K562 (cell line): ENCODE results near the gene CRCP. TPM values are rescaled to one million over a fixed set of nuclear protein-coding genes. Genes with fewer than 3 reads are reported as not detected.

Experiments used
- ATF7 ChIP-seq: fragments of 450-650 bp; IDR thresholded peaks from 2 replicates; pipeline ENCODE4 v1.7.1; 2014; ENCODE audit warnings: mild to moderate bottlenecking, moderate library complexity
- HDAC1 ChIP-seq, 2 experiments: fragments of 450-650 bp; IDR thresholded peaks; 2 replicates each; pipeline ENCODE4 v1.6.1; 2016 to 2017; ENCODE audit warnings: inconsistent platforms in 1 of 2, mild to moderate bottlenecking in 1 of 2, moderate library complexity in 1 of 2
- HDAC2 ChIP-seq: fragments of 450-650 bp; IDR thresholded peaks from 2 replicates; pipeline ENCODE4 v1.6.1; 2016; ENCODE audit warnings: mild to moderate bottlenecking
- KDM1A ChIP-seq, 2 experiments: fragments of 450-650 bp; IDR thresholded peaks; 2 replicates each; pipeline ENCODE4 v1.6.1; 2016; ENCODE audit warnings: mild to moderate bottlenecking in 2 of 2
- SMAD4 ChIP-seq: fragments of 250-450 bp; sonication (Bioruptor Pico); conservative IDR thresholded peaks from 2 replicates; pipeline ENCODE4 v1.8.0; 2021; ENCODE audit warnings: inconsistent platforms, mild to moderate bottlenecking, moderate library complexity
- polyA plus RNA-seq, 8 experiments: library from polyadenylated mRNA; depleted of rRNA in 4 of 8; stranded (reverse) in 5 of 8; unstranded in 3 of 8; fragments of >200 nt; fragmentation: Nextera tagmentation in 2 of 8; fragmentation: Illumina TruSeq in 1 of 8; extraction: Ambion mirVana in 2 of 8; extraction: Trizol in 1 of 8; gene quantifications; 2 replicates each; pipeline versions ENCODE4 v1.2.1 to v1.2.3, GENCODE V29; 2011 to 2014; ENCODE audit warnings: inconsistent platforms in 1 of 8, missing spikeins in 1 of 8
- total RNA-seq, 7 experiments: library from RNA; depleted of rRNA in 6 of 7; stranded (reverse); fragments of >200 nt in 6 of 7; fragmentation: Illumina TruSeq in 2 of 7; extraction: Trizol in 2 of 7; gene quantifications; 2 replicates each; pipeline versions ENCODE4 v1.2.1 to v1.2.3, GENCODE V29; 2011 to 2021; ENCODE audit warnings: low replicate concordance in 1 of 7
- TF ChIP-seq, protein P1 (sequence below), 2 experiments: fragments of 450-650 bp; formaldehyde crosslinking in 1 of 2; IDR thresholded peaks; 2 replicates each; pipeline versions ENCODE4 v1.4.0 to v1.6.1; 2014 to 2020; ENCODE audit warnings: mild to moderate bottlenecking in 2 of 2, borderline replicate concordance in 1 of 2, low read depth in 1 of 2
- TF ChIP-seq, protein P2 (sequence below), 2 experiments: IDR thresholded peaks; 2 replicates each; pipeline ENCODE4 v1.6.1; 2011; ENCODE audit warnings: borderline replicate concordance in 1 of 2, control low read depth in 1 of 2, low read depth in 1 of 2, low read length in 1 of 2, mild to moderate bottlenecking in 1 of 2, mixed read lengths in 1 of 2, moderate library complexity in 1 of 2; ENCODE audit not compliant: insufficient read depth in 1 of 2, insufficient read length in 1 of 2, poor library complexity in 1 of 2, severe bottlenecking in 1 of 2; ENCODE audit errors: extremely low read depth in 1 of 2
- TF ChIP-seq, protein P3 (sequence below): fragments of 450-650 bp; formaldehyde crosslinking; IDR thresholded peaks from 2 replicates; pipeline ENCODE4 v1.4.0; 2022; ENCODE audit warnings: mild to moderate bottlenecking, moderate library complexity

Gene CRCP
- total and polyA plus RNA-seq, 9 of the 15 experiments (the other 6 are each of a cell fraction or from before 2014, with no cell fraction given), result 22.1 to 58.3 (median 43.4) TPM

DNA sequence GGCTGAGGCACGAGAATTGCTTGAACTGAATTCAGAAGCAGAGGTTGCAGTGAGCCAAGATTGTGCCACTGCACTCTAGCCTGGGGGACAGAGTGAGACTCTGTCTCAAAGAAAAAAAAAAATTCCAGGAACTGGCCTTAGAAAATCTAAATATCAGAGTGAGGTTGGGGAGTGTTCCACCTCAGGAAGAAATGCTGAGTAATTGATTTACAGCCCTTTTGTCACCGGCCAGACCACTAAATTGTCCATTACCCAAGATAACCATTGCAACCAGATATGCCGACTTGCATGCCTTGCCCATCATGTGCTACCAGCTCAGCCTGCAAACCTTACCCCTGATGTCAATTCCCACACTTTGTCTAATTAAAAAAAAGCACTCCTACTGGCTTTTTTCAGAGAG lies 42.4 kb downstream of the CRCP start (continued):
- TF ChIP-seq SMAD4 (CRISPR knock-in tag) (0 out of 2 replicates have a peak, but pooled peaks have one; percentile 40), KDM1A (IDR thresholded peaks at IDR 0.05) (peak in 1 of 2 experiments; percentile 43; a peak in 1 of 4 replicates), HDAC1 (IDR thresholded peaks at IDR 0.05) (peak in 1 of 2 experiments; percentile 47; a peak in 1 of 4 replicates), HDAC2 (peak; percentile 58; the same call in 1 of the 2 replicates), ATF7 (peak; percentile 55)
- TF ChIP-seq, protein P1, sequence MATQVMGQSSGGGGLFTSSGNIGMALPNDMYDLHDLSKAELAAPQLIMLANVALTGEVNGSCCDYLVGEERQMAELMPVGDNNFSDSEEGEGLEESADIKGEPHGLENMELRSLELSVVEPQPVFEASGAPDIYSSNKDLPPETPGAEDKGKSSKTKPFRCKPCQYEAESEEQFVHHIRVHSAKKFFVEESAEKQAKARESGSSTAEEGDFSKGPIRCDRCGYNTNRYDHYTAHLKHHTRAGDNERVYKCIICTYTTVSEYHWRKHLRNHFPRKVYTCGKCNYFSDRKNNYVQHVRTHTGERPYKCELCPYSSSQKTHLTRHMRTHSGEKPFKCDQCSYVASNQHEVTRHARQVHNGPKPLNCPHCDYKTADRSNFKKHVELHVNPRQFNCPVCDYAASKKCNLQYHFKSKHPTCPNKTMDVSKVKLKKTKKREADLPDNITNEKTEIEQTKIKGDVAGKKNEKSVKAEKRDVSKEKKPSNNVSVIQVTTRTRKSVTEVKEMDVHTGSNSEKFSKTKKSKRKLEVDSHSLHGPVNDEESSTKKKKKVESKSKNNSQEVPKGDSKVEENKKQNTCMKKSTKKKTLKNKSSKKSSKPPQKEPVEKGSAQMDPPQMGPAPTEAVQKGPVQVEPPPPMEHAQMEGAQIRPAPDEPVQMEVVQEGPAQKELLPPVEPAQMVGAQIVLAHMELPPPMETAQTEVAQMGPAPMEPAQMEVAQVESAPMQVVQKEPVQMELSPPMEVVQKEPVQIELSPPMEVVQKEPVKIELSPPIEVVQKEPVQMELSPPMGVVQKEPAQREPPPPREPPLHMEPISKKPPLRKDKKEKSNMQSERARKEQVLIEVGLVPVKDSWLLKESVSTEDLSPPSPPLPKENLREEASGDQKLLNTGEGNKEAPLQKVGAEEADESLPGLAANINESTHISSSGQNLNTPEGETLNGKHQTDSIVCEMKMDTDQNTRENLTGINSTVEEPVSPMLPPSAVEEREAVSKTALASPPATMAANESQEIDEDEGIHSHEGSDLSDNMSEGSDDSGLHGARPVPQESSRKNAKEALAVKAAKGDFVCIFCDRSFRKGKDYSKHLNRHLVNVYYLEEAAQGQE (IDR thresholded peaks at IDR 0.05; ENCODE audit: borderline replicate concordance), result 0 out of 2 replicates have a peak, but pooled peaks have one; percentile 18
- TF ChIP-seq, protein P1 (CRISPR knock-in tag; IDR thresholded peaks at IDR 0.05; ENCODE audit: low read depth), result no peak
- TF ChIP-seq, protein P2, sequence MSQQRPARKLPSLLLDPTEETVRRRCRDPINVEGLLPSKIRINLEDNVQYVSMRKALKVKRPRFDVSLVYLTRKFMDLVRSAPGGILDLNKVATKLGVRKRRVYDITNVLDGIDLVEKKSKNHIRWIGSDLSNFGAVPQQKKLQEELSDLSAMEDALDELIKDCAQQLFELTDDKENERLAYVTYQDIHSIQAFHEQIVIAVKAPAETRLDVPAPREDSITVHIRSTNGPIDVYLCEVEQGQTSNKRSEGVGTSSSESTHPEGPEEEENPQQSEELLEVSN (IDR thresholded peaks at IDR 0.05; ENCODE audit: borderline replicate concordance in 1 of 2, extremely low read depth in 1 of 2, insufficient read depth in 1 of 2, insufficient read length in 1 of 2, low read depth in 1 of 2, low read length in 1 of 2, poor library complexity in 1 of 2, severe bottlenecking in 1 of 2), result no peak
- TF ChIP-seq, protein P3, sequence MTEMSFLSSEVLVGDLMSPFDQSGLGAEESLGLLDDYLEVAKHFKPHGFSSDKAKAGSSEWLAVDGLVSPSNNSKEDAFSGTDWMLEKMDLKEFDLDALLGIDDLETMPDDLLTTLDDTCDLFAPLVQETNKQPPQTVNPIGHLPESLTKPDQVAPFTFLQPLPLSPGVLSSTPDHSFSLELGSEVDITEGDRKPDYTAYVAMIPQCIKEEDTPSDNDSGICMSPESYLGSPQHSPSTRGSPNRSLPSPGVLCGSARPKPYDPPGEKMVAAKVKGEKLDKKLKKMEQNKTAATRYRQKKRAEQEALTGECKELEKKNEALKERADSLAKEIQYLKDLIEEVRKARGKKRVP (CRISPR knock-in tag), result peak; percentile 44; the same call in 1 of the 2 replicates
